ENCODE results near the gene ZFAND2A. TPM values are rescaled to one million over a fixed set of nuclear protein-coding genes. Genes with fewer than 3 reads are reported as not detected.
"Not testable (repeated sequence)": the region's sequence is repeated elsewhere in the genome, so short reads cannot be mapped to it uniquely, and the experiment has no call there.

The ZFAND2A gene
- total RNA-seq, 1 donor from 2014 or later, result 14.8 TPM

DNA sequence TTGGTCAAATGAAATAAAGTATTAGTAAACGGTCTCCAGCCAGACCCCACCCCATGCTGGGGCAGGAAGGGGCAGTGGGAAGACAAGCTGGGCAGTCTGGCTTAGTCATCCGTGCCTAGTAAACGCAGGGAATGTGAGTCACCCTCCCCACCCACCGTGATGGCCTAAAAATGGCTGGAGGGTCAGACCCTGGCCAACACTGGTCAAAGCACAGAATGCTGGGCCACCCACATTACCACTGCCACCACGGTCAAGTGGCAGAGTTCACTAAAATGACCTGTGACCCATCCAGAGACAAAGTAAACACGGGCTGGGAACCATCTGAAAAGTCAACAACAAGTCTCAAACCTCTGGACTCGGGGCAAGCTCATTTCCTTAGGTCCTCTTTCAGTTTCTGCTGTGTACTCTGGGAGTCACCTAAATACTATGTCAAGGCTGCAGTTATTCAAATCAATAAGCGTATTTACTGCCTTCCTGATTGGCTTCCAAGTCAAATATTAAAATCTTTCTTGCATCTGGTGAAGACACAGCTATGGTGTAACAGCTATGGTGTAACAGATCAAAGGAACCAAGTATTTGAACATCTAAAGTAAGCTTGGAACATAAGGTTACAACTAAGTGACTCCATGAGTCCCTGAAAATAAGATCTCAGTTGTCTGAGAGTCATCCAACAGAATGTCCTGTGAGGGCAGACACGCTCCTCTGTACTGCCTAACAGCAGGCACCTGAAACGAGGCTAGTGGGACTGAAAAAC, 3.0 kb downstream of the ZFAND2A start:
- Histone ChIP-seq H3K4me3 (no peak overlapping the region), H3K4me1 (peaks cover 26% of the 10 kb centered on the region), H3K36me3 (peaks cover 59% of the 10 kb centered on the region), H3K9me3 (no peaks in the 10 kb centered on the region), H3K27me3 (ENCODE audit: low read depth) (no peaks in the 10 kb centered on the region), H3K27ac (no peak overlapping the region)
- TF ChIP-seq, protein P1, sequence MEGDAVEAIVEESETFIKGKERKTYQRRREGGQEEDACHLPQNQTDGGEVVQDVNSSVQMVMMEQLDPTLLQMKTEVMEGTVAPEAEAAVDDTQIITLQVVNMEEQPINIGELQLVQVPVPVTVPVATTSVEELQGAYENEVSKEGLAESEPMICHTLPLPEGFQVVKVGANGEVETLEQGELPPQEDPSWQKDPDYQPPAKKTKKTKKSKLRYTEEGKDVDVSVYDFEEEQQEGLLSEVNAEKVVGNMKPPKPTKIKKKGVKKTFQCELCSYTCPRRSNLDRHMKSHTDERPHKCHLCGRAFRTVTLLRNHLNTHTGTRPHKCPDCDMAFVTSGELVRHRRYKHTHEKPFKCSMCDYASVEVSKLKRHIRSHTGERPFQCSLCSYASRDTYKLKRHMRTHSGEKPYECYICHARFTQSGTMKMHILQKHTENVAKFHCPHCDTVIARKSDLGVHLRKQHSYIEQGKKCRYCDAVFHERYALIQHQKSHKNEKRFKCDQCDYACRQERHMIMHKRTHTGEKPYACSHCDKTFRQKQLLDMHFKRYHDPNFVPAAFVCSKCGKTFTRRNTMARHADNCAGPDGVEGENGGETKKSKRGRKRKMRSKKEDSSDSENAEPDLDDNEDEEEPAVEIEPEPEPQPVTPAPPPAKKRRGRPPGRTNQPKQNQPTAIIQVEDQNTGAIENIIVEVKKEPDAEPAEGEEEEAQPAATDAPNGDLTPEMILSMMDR (IDR thresholded peaks at IDR 0.05), result no peak
- intact Hi-C loops (cut with DNase I), result no loop called here
- ATAC-seq (no peak), DNase-seq (no peak)

DNA sequence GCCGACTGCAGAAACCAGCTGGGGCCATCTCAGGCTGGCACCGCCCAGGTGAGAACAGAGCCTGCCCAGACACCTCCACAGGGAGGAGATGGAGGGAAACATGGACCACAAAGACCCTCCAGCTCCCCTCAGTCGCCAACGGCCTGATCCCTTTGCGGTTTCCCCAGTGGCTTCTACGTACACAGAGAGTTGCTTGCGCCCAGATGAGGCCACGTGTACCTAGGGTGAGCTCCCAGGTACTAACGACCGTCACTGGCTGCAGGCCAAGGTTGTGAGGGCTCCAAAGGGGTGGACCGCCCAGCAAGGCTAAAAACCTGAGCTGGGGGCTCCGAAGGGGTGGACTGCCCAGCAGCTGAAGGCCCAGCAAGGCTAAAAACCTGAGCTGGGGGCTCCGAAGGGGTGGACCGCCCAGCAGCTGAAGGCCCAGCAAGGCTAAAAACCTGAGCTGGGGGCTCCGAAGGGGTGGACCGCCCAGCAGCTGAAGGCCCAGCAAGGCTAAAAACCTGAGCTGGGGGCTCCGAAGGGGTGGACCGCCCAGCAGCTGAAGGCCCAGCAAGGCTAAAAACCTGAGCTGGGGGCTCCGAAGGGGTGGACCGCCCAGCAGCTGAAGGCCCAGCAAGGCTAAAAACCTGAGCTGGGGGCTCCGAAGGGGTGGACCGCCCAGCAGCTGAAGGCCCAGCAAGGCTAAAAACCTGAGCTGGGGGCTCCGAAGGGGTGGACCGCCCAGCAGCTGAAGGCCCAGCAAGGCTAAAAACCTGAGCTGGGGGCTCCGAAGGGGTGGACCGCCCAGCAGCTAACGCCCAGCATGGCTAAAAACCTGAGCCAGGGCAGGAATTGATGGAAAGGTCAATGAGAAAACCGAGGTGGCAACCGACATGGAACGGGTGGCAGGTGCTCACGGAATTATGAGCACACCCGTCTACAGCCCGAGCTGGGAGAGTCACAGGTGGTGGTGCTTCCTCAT, 3.9 kb downstream of the ZFAND2A start:
- intact Hi-C loops (cut with DNase I); H3K9me3 ChIP-seq: not testable (repeated sequence)

DNA sequence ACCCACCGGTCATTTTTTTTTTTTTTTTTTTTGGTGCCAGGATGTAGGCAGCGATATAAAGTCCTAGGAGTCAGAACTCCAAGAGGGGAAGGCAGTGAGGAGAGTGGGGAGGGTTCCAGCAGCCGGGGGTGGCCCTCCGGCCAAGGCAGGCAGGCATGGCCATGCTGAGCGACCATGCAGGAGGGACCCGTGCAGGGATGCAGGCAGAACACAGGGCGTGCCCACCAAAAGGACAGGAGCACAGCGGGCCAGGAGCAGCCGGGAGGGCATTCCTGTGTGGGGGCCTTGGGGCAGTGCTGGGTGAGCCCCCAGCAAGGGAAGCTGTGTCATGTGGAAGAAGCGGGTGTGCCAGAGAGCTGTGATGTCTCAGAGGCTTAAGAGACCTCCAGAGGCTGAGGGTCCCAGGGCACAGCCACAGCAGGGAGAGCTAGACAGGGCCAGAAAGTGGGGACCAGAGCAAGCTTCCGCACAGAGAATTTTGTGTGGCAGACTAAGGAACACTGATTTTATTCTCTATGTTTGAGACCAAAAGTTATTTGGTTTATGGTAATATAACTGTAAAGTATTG, 5.7 kb downstream of the ZFAND2A start:
- DNase-seq (peak; percentile 37), ATAC-seq (no peak)
- TF ChIP-seq, protein P1 (IDR thresholded peaks at IDR 0.05), result no peak
- Histone ChIP-seq H3K36me3 (peaks cover 78% of the 10 kb centered on the region), H3K4me3 (no peak overlapping the region), H3K9me3 (no peaks in the 10 kb centered on the region), H3K27ac (no peak overlapping the region), H3K4me1 (peaks cover 16% of the 10 kb centered on the region), H3K27me3 (ENCODE audit: low read depth) (no peaks in the 10 kb centered on the region)
- intact Hi-C loops (cut with DNase I), result no loop called here

More for the DNA sequence above, 3.9 kb downstream of the ZFAND2A start:
- H3K4me3 ChIP-seq; ATAC-seq; H3K27ac ChIP-seq; H3K27me3 ChIP-seq (ENCODE audit: low read depth): not testable (repeated sequence)
- H3K4me1 ChIP-seq, result peaks cover 22% of the 10 kb centered on the region
- DNase-seq, result peak; percentile 37
- H3K36me3 ChIP-seq, result peaks cover 67% of the 10 kb centered on the region

DNA sequence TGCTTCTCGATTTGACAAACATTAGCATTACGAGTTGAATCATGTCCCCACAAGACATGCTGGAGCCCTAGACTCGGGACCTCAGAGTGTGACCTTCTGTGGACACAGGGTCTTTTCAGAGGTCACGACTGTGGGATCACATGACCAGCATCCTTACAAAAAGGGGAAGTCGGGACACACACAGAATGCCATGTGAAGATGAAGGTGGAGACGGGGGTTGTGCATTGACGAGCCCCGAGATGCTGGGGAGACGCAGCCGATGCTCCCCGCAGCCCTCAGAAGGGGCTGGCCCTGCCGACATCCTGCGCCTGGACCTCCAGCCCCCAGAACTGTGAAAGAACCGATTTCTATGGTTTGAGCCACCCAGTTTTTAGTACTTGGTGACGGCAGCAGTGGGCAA, 7.5 kb downstream of the ZFAND2A start:
- intact Hi-C loops (cut with DNase I), result no loop called here
- Histone ChIP-seq H3K36me3 (peaks cover 70% of the 10 kb centered on the region), H3K27ac (no peak overlapping the region), H3K4me3 (no peak overlapping the region), H3K4me1 (no peaks in the 10 kb centered on the region), H3K27me3 (ENCODE audit: low read depth) (no peaks in the 10 kb centered on the region), H3K9me3 (no peaks in the 10 kb centered on the region)
- TF ChIP-seq, protein P1 (IDR thresholded peaks at IDR 0.05), result no peak
- ATAC-seq (no peak), DNase-seq (peak; percentile 14)

DNA sequence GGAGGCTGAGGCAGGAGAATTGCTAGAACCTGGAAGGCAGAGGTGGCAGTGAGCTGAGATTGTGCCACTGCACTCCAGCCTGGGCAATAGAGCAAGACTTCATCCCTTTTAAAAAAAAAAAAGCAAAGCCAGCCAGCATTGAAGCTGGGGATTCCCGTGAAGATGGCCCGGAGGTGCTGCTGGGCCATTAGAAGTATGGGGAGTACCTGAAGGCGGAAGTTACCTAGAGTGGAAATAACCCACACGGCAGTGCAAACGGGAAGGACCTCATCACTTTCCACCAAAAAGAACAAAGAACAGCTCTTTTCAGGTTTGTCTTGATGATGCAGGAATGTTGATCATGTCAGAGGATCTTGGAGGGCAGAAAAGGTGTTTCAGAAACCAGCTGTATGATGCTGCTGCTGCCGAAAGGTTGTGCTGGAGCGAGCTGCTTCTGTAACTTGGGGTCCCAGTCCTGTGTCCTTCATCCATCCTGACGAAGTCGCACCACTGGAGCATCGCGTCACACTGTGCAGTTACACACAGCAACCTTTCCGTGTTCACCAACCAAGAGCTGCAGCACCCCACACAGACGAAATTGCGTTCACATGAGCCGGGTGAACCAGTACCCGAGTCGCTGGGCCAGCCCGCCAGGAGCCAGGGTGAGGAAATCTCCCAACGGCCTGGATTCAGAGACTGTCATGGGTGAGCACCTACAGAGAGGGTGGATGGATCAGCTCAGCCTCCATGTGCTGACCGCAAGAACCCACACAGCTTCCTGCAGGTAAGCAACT, 8.2 kb downstream of the ZFAND2A start:
- TF ChIP-seq, protein P1 (IDR thresholded peaks at IDR 0.05), result no peak
- DNase-seq (no peak), ATAC-seq (no peak)
- Histone ChIP-seq H3K27ac (no peak overlapping the region), H3K4me3 (no peak overlapping the region), H3K36me3 (peaks cover 64% of the 10 kb centered on the region), H3K4me1 (no peaks in the 10 kb centered on the region), H3K9me3 (no peaks in the 10 kb centered on the region), H3K27me3 (ENCODE audit: low read depth) (no peaks in the 10 kb centered on the region)
- intact Hi-C loops (cut with DNase I), result no loop called here

All from lower lobe of right lung (tissue), 2 donors.